ENCODE measurements around the gene ERC2.
"Not testable (repeated sequence)": the region's sequence is repeated elsewhere in the genome, so short reads cannot be mapped to it uniquely, and the experiment has no call there.

Gene ERC2

GRCh38 chr3:56086355-56086754 is 381.9 kb downstream of the ERC2 start:
- Histone ChIP-seq H3K36me3 (ENCODE audit: insufficient read depth, low read length) (no peaks in the 10 kb centered on the region), H3K4me1 (ENCODE audit: insufficient read depth, low read length) (no peaks in the 10 kb centered on the region), H3K27me3 (ENCODE audit: control insufficient read depth in 1 of 2, insufficient read depth in 2 of 2, low read length in 2 of 2) (no peaks in the 10 kb centered on the region), H3K4me3 (ENCODE audit: low read depth in 1 of 2, low read length in 2 of 2) (no peak overlapping the region), H3K9me3 (ENCODE audit: low read length) (no peaks in the 10 kb centered on the region), H3K27ac (ENCODE audit: low read depth, low read length) (no peak overlapping the region), H3K9ac (ENCODE audit: low read length) (no peak overlapping the region)

DNA sequence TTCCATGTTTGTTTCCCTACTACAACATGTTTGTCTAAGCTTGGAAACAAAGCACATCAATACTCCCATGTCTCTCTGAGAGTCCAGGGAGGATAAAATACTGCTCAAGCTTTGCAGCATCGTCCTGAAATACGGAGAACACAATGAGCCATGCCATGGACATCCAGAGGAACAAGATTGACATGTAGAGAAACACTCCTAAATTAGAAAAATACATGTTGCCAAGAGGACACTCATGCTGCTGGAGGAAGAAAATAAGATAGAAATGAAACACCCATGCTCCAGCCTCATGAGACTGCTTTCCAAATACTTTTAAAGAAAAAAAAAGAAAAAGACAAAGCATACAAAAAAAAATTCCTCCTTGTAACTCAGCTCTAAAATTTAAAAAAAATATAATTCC is 387.0 kb downstream of the ERC2 start:
- no peaks in the 10 kb centered on the region for H3K4me1 ChIP-seq (ENCODE audit: insufficient read depth, low read length)
- no peaks in the 10 kb centered on the region for H3K36me3 ChIP-seq (ENCODE audit: insufficient read depth, low read length)
- H3K9ac ChIP-seq (ENCODE audit: low read length), result no peak overlapping the region
- H3K27ac ChIP-seq (ENCODE audit: low read depth, low read length), result no peak overlapping the region
- H3K9me3 ChIP-seq (ENCODE audit: low read length), result no peaks in the 10 kb centered on the region
- H3K4me3 ChIP-seq (ENCODE audit: low read depth in 1 of 2, low read length in 2 of 2), result no peak overlapping the region
- H3K27me3 ChIP-seq (ENCODE audit: control insufficient read depth in 1 of 2, insufficient read depth in 2 of 2, low read length in 2 of 2), result no peaks in the 10 kb centered on the region

- Histone ChIP-seq H3K9me3 (ENCODE audit: low read length) (no peaks in the 10 kb centered on the region), H3K27ac (ENCODE audit: low read depth, low read length) (no peak overlapping the region), H3K9ac (ENCODE audit: low read length) (no peak overlapping the region), H3K4me3 (ENCODE audit: low read depth in 1 of 2, low read length in 2 of 2) (no peak overlapping the region), H3K4me1 (ENCODE audit: insufficient read depth, low read length) (no peaks in the 10 kb centered on the region), H3K27me3 (ENCODE audit: control insufficient read depth in 1 of 2, insufficient read depth in 2 of 2, low read length in 2 of 2) (no peaks in the 10 kb centered on the region), H3K36me3 (ENCODE audit: insufficient read depth, low read length) (no peaks in the 10 kb centered on the region)
These were observed 391.5 kb downstream of the ERC2 start for GRCh38 chr3:56076746-56077145.

DNA sequence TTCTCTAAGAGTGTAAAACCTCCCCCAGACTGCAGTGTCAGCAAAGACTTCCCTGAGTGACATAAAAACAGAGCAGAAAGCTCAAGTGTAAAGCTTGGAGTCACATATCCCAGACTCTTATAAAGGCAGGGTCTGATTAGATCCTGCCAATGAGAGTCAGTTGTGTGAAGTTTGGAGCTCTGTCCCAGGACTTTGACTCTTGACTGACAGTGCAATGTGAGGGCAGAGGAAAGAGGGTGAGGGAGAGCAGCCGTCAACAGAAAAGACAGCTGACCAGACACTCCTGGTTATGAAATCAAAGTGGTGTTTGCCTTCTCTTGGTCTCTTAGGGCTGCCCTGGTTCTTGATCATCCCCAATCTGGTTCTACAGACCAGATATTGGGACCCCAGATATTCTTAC is 393.2 kb downstream of the ERC2 start:
- Histone ChIP-seq H3K36me3 (ENCODE audit: insufficient read depth, low read length) (no peaks in the 10 kb centered on the region), H3K4me3 (ENCODE audit: low read depth in 1 of 2, low read length in 2 of 2) (no peak overlapping the region), H3K4me1 (ENCODE audit: insufficient read depth, low read length) (no peaks in the 10 kb centered on the region), H3K9ac (ENCODE audit: low read length) (no peak overlapping the region), H3K9me3 (ENCODE audit: low read length) (no peaks in the 10 kb centered on the region), H3K27me3 (ENCODE audit: control insufficient read depth in 1 of 2, insufficient read depth in 2 of 2, low read length in 2 of 2) (no peaks in the 10 kb centered on the region), H3K27ac (ENCODE audit: low read depth, low read length) (no peak overlapping the region)

GRCh38 chr3:56069766-56070165 is 398.5 kb downstream of the ERC2 start:
- H3K4me3 ChIP-seq (ENCODE audit: low read depth in 1 of 2, low read length in 2 of 2), result no peak overlapping the region
- no peaks in the 10 kb centered on the region for H3K27me3 ChIP-seq (ENCODE audit: control insufficient read depth in 1 of 2, insufficient read depth in 2 of 2, low read length in 2 of 2)
- H3K4me1 ChIP-seq (ENCODE audit: insufficient read depth, low read length), result no peaks in the 10 kb centered on the region
- H3K27ac ChIP-seq (ENCODE audit: low read depth, low read length), result no peak overlapping the region
- H3K9me3 ChIP-seq (ENCODE audit: low read length), result no peaks in the 10 kb centered on the region
- H3K9ac ChIP-seq (ENCODE audit: low read length), result no peak overlapping the region
- no peaks in the 10 kb centered on the region for H3K36me3 ChIP-seq (ENCODE audit: insufficient read depth, low read length)

DNA sequence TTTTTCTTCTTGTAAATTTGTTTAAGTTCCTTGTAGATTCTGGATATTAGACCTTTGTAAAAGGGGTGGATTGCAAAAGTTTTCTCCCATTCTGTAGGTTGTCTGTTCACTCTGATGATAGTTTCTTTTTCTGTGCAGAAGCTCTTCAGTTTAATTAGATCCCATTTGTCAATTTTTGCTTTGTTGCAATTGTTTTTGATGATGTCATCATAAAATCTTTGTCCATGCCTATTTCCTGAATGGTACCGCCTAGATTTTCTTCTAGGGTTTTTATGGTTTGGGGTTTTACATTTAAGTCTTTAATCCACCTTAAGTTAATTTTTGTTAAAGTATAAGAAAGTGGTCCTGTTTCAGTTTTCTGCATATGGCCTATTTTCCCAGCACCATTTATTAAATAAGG is 401.9 kb downstream of the ERC2 start:
- H3K27me3 ChIP-seq (ENCODE audit: control insufficient read depth in 1 of 2, insufficient read depth in 2 of 2, low read length in 2 of 2); H3K4me1 ChIP-seq (ENCODE audit: insufficient read depth, low read length); H3K27ac ChIP-seq (ENCODE audit: low read depth, low read length); H3K9me3 ChIP-seq (ENCODE audit: low read length); H3K9ac ChIP-seq (ENCODE audit: low read length); H3K36me3 ChIP-seq (ENCODE audit: insufficient read depth, low read length); H3K4me3 ChIP-seq (ENCODE audit: low read depth in 1 of 2, low read length in 2 of 2): not testable (repeated sequence)

DNA sequence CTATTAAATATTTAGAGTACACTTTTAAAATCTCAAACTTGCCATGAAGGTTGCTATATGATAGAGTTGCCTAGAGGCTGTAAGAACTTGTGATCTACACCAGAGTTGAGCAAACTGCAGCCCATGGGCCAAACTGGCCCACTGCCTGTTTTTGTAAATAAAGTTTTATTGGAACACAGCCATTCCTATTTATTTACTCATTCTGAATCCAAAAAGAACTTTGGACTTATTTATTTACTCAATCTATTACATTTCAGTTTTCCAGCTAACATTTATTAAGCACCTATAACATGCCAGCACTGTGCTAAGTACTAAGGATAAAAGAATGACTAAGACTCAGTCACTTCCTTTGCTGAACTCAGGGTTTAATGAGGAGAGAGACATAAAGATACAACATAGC is 403.6 kb downstream of the ERC2 start:
- Histone ChIP-seq H3K9me3 (ENCODE audit: low read length) (no peaks in the 10 kb centered on the region), H3K4me3 (ENCODE audit: low read depth in 1 of 2, low read length in 2 of 2) (no peak overlapping the region), H3K4me1 (ENCODE audit: insufficient read depth, low read length) (no peaks in the 10 kb centered on the region), H3K36me3 (ENCODE audit: insufficient read depth, low read length) (no peaks in the 10 kb centered on the region), H3K27ac (ENCODE audit: low read depth, low read length) (no peak overlapping the region), H3K9ac (ENCODE audit: low read length) (no peak overlapping the region), H3K27me3 (ENCODE audit: control insufficient read depth in 1 of 2, insufficient read depth in 2 of 2, low read length in 2 of 2) (no peaks in the 10 kb centered on the region)

DNA sequence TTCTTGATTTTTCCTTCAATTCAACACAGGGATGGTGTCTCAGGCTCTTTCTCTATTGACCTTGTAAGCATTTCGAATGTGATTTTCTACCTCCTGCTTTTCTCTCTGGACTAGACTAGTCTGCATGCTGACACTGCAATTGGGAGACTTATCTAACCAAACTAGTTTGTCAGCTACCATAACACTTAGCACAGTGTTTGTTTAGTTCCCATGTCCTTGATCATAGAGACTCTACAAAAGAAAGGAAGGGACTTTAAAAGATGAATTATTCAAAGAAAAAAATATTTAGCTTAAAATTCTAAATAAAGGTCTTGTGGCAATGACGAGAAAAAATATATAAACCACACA is 407.0 kb downstream of the ERC2 start:
- Histone ChIP-seq H3K36me3 (ENCODE audit: insufficient read depth, low read length) (no peaks in the 10 kb centered on the region), H3K9ac (ENCODE audit: low read length) (no peak overlapping the region), H3K4me1 (ENCODE audit: insufficient read depth, low read length) (no peaks in the 10 kb centered on the region), H3K27me3 (ENCODE audit: control insufficient read depth in 1 of 2, insufficient read depth in 2 of 2, low read length in 2 of 2) (no peaks in the 10 kb centered on the region), H3K9me3 (ENCODE audit: low read length) (no peaks in the 10 kb centered on the region), H3K4me3 (ENCODE audit: low read depth in 1 of 2, low read length in 2 of 2) (no peak overlapping the region), H3K27ac (ENCODE audit: low read depth, low read length) (no peak overlapping the region)

- no peaks in the 10 kb centered on the region for H3K9me3 ChIP-seq (ENCODE audit: low read length)
- no peak overlapping the region for H3K4me3 ChIP-seq (ENCODE audit: low read depth in 1 of 2, low read length in 2 of 2)
- no peak overlapping the region for H3K27ac ChIP-seq (ENCODE audit: low read depth, low read length)
- no peak overlapping the region for H3K9ac ChIP-seq (ENCODE audit: low read length)
- H3K27me3 ChIP-seq (ENCODE audit: control insufficient read depth in 1 of 2, insufficient read depth in 2 of 2, low read length in 2 of 2), result no peaks in the 10 kb centered on the region
- no peaks in the 10 kb centered on the region for H3K36me3 ChIP-seq (ENCODE audit: insufficient read depth, low read length)
- H3K4me1 ChIP-seq (ENCODE audit: insufficient read depth, low read length), result no peaks in the 10 kb centered on the region
These were observed 407.6 kb downstream of the ERC2 start for GRCh38 chr3:56060521-56061278.

GRCh38 chr3:56059731-56060130 is 408.5 kb downstream of the ERC2 start:
- Histone ChIP-seq H3K27me3 (ENCODE audit: control insufficient read depth in 1 of 2, insufficient read depth in 2 of 2, low read length in 2 of 2) (no peaks in the 10 kb centered on the region), H3K9ac (ENCODE audit: low read length) (no peak overlapping the region), H3K9me3 (ENCODE audit: low read length) (no peaks in the 10 kb centered on the region), H3K27ac (ENCODE audit: low read depth, low read length) (no peak overlapping the region), H3K36me3 (ENCODE audit: insufficient read depth, low read length) (no peaks in the 10 kb centered on the region), H3K4me3 (ENCODE audit: low read depth in 1 of 2, low read length in 2 of 2) (no peak overlapping the region), H3K4me1 (ENCODE audit: insufficient read depth, low read length) (no peaks in the 10 kb centered on the region)

DNA sequence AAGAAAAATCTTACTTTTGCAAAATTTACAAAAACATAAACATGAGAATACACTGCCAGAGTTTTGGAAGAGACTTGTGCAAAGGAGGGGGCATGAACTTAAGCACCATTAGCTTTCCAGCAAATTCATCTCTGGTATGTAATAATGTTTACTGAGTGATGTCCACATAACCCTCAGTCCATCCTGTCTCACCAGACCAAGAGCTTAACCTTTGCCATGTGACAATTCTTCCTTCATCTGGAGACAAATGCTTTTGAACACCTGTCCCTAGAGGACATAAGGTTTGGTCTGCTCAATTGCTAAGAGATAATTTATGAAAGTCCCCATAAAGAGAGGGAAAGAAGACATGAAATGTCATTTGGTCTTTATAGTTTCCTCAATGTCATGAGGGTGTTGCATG is 412.3 kb downstream of the ERC2 start:
- Histone ChIP-seq H3K4me1 (ENCODE audit: insufficient read depth, low read length) (no peaks in the 10 kb centered on the region), H3K27me3 (ENCODE audit: control insufficient read depth in 1 of 2, insufficient read depth in 2 of 2, low read length in 2 of 2) (no peaks in the 10 kb centered on the region), H3K27ac (ENCODE audit: low read depth, low read length) (no peak overlapping the region), H3K4me3 (ENCODE audit: low read depth in 1 of 2, low read length in 2 of 2) (no peak overlapping the region), H3K36me3 (ENCODE audit: insufficient read depth, low read length) (no peaks in the 10 kb centered on the region), H3K9me3 (ENCODE audit: low read length) (no peaks in the 10 kb centered on the region), H3K9ac (ENCODE audit: low read length) (no peak overlapping the region)

DNA sequence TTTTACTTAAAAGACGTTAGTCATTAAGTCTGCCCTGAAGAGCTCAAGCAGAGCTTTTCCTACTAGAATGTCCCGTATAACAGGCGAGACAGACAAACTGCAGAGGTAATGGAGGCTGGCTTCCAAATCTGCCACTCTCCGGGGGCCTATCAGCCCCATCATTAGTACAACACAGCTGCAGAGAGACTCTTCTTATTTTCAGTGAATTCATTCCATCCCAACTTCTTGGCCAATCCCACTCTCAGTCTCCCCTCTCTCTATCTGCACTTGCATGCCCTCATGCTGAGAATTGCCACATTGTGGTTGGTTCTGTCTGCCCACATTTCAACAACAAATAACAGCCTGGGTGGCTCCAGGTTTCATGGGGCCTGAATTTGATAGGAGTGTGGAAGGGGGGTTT is 412.7 kb downstream of the ERC2 start:
- Histone ChIP-seq H3K4me1 (ENCODE audit: insufficient read depth, low read length) (no peaks in the 10 kb centered on the region), H3K9ac (ENCODE audit: low read length) (no peak overlapping the region), H3K4me3 (ENCODE audit: low read depth in 1 of 2, low read length in 2 of 2) (no peak overlapping the region), H3K9me3 (ENCODE audit: low read length) (no peaks in the 10 kb centered on the region), H3K36me3 (ENCODE audit: insufficient read depth, low read length) (no peaks in the 10 kb centered on the region), H3K27ac (ENCODE audit: low read depth, low read length) (no peak overlapping the region), H3K27me3 (ENCODE audit: control insufficient read depth in 1 of 2, insufficient read depth in 2 of 2, low read length in 2 of 2) (no peaks in the 10 kb centered on the region)

Data from muscle layer of colon (tissue), 2 donors.